Lung (tissue), 12 donors: ENCODE measurements around the gene CNGA3. TPM values are rescaled to one million over a fixed set of nuclear protein-coding genes. Genes with fewer than 3 reads are reported as not detected.

Experiments used
- ATAC-seq: fragments of 200-7000 bp; cut with Tn5 transposase; one replicate; pipeline ENCODE4 v1.9.1; 2020; ENCODE audit warnings: moderate number of reproducible peaks; ENCODE audit not compliant: insufficient read depth, low FRiP score
- DNase-seq, 3 donors: peaks; one replicate each; pipeline ENCODE4 v3.0.0-alpha.2; 2013 to 2017
- H3K27ac ChIP-seq, 2 donors: one replicate each; pipeline ENCODE4 v1.5.1; 2013; ENCODE audit warnings: mild to moderate bottlenecking in 2 of 2, moderate library complexity in 2 of 2, control low read depth in 1 of 2, inconsistent platforms in 1 of 2, low read depth in 1 of 2, low read length in 1 of 2
- H3K27me3 ChIP-seq, 3 donors: one replicate each; pipeline ENCODE4 v1.5.1; 2013; ENCODE audit warnings: low read length in 2 of 3; ENCODE audit not compliant: control insufficient read depth in 3 of 3, insufficient read depth in 3 of 3
- H3K36me3 ChIP-seq, 4 donors: one replicate each; pipeline ENCODE4 v1.5.1; 2013; ENCODE audit warnings: low read length in 4 of 4, mild to moderate bottlenecking in 1 of 4, moderate library complexity in 1 of 4; ENCODE audit not compliant: control insufficient read depth in 4 of 4, insufficient read depth in 4 of 4
- H3K4me1 ChIP-seq, 5 donors: one replicate each; pipeline ENCODE4 v1.5.1; 2013; ENCODE audit warnings: low read length in 5 of 5, mild to moderate bottlenecking in 2 of 5, moderate library complexity in 1 of 5; ENCODE audit not compliant: control insufficient read depth in 5 of 5, insufficient read depth in 5 of 5
- H3K4me3 ChIP-seq: one replicate; pipeline ENCODE4 v1.5.1; 2013; ENCODE audit warnings: mild to moderate bottlenecking, control low read depth, moderate library complexity
- H3K9ac ChIP-seq, 2 donors: one replicate each; pipeline ENCODE4 v1.5.1; 2013; ENCODE audit warnings: low read length in 2 of 2, control low read depth in 1 of 2; ENCODE audit not compliant: insufficient read depth in 1 of 2
- H3K9me3 ChIP-seq, 4 donors: one replicate each; pipeline ENCODE4 v1.5.1; 2013; ENCODE audit warnings: low read length in 3 of 4, mild to moderate bottlenecking in 1 of 4, moderate library complexity in 1 of 4; ENCODE audit not compliant: control insufficient read depth in 4 of 4, insufficient read depth in 3 of 4
- WGBS, 2 donors: extraction: QIAGEN DNeasy Blood & Tissue Kit; methylation state at CpG; one replicate each; pipeline ENCODE4 v1.1.7; 2013; 5-methylcytosine and 5-hydroxymethylcytosine counted together
- polyA plus RNA-seq, 2 donors: library from polyadenylated mRNA; stranded (reverse); fragments of 200-250 nt; gene quantifications; one replicate each; pipeline ENCODE4 v1.2.1, GENCODE V29; 2013
- total RNA-seq, 2 donors: library from RNA; depleted of rRNA in 1 of 2; stranded (reverse); fragments of >200 nt in 1 of 2; gene quantifications; one replicate each; pipeline ENCODE4 v1.2.1, GENCODE V29; 2014 to 2021
- TF ChIP-seq, protein P1 (sequence below): IDR thresholded peaks from 2 replicates; pipeline ENCODE4 v1.5.1; 2012; ENCODE audit warnings: mild to moderate bottlenecking; ENCODE audit errors: control extremely low read depth, extremely low read depth
- donor health status: control.
- donor health status: control.
- donor health status: Bipolar disorder and iron deficiency.
- donor health status: healthy.
- donor health status: DM: yes; HTN: yes; CAD: no.

Gene CNGA3
- total and polyA plus RNA-seq, 4 donors: 0.06 to 0.40 (median 0.18) TPM

DNA sequence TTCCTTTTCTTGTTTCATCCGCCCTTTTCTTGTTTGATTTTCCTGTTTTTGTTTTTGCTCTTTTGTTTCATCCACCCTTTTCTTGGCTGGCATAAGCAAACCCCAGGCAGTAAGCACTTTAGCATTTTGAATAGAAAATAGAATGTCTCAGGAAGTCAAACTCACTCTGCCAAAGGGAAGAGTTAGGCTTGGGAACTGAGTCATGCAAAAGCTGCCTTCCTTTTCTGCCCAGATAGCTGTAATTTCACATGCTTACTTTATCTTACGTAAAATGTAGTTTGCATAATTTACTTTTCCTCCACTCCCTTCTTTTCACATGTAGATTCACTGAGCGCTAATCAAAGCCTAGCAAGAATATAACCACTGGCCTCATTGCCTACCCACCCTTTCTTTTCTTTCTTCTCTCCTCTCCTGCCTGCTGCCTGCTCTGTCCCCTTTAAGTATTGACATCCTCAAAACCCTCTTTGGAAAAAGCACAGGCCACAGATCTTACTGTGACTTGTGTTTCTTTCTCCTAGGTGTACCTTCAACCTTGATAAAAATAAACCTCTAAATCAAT lies 48.4 kb downstream of the CNGA3 start:
- H3K27ac ChIP-seq: no peak overlapping the region
- H3K36me3 ChIP-seq: no peaks in the 10 kb centered on the region
- no peaks in the 10 kb centered on the region for H3K4me1 ChIP-seq
- H3K9me3 ChIP-seq: no peaks in the 10 kb centered on the region
- WGBS, 2 donors: 75 to 85% methylated on average over 3 of the region's 3 CpGs
- TF ChIP-seq, protein P1, sequence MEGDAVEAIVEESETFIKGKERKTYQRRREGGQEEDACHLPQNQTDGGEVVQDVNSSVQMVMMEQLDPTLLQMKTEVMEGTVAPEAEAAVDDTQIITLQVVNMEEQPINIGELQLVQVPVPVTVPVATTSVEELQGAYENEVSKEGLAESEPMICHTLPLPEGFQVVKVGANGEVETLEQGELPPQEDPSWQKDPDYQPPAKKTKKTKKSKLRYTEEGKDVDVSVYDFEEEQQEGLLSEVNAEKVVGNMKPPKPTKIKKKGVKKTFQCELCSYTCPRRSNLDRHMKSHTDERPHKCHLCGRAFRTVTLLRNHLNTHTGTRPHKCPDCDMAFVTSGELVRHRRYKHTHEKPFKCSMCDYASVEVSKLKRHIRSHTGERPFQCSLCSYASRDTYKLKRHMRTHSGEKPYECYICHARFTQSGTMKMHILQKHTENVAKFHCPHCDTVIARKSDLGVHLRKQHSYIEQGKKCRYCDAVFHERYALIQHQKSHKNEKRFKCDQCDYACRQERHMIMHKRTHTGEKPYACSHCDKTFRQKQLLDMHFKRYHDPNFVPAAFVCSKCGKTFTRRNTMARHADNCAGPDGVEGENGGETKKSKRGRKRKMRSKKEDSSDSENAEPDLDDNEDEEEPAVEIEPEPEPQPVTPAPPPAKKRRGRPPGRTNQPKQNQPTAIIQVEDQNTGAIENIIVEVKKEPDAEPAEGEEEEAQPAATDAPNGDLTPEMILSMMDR: no peak
- no peak overlapping the region for H3K9ac ChIP-seq
- ATAC-seq (no peak), DNase-seq (no peak)
- no peak overlapping the region for H3K4me3 ChIP-seq
- peaks cover 0 to under 1% (median 0%) of the 10 kb centered on the region in 3 donors for H3K27me3 ChIP-seq

DNA sequence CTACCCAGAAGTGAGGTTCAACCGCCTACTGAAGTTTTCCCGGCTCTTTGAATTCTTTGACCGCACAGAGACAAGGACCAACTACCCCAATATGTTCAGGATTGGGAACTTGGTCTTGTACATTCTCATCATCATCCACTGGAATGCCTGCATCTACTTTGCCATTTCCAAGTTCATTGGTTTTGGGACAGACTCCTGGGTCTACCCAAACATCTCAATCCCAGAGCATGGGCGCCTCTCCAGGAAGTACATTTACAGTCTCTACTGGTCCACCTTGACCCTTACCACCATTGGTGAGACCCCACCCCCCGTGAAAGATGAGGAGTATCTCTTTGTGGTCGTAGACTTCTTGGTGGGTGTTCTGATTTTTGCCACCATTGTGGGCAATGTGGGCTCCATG lies 49.7 kb downstream of the CNGA3 start:
- Histone ChIP-seq H3K4me1 (no peaks in the 10 kb centered on the region), H3K27ac (no peak overlapping the region), H3K9me3 (no peaks in the 10 kb centered on the region), H3K27me3 (peaks cover 0 to 3% (median 0%) of the 10 kb centered on the region in 3 donors), H3K9ac (no peak overlapping the region), H3K36me3 (no peaks in the 10 kb centered on the region), H3K4me3 (no peak overlapping the region)
- DNase-seq: no peak
- 93 to 97% methylated on average over 6 of the region's 6 CpGs for WGBS, 2 donors
- no peak for ATAC-seq
- TF ChIP-seq, protein P1: no peak

DNA sequence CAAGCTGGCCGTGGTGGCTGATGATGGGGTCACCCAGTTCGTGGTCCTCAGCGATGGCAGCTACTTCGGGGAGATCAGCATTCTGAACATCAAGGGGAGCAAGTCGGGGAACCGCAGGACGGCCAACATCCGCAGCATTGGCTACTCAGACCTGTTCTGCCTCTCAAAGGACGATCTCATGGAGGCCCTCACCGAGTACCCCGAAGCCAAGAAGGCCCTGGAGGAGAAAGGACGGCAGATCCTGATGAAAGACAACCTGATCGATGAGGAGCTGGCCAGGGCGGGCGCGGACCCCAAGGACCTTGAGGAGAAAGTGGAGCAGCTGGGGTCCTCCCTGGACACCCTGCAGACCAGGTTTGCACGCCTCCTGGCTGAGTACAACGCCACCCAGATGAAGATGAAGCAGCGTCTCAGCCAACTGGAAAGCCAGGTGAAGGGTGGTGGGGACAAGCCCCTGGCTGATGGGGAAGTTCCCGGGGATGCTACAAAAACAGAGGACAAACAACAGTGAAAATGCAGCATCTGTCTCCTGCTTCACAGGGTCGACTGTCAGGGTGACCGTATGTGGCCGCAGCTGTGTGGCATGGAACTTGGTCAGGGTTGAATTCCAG lies 50.6 kb downstream of the CNGA3 start:
- Histone ChIP-seq H3K4me3 (no peak overlapping the region), H3K27me3 (peaks cover 0 to 3% (median 0%) of the 10 kb centered on the region in 3 donors), H3K4me1 (no peaks in the 10 kb centered on the region), H3K27ac (no peak overlapping the region), H3K9me3 (no peaks in the 10 kb centered on the region), H3K36me3 (no peaks in the 10 kb centered on the region), H3K9ac (no peak overlapping the region)
- no peak for DNase-seq
- TF ChIP-seq, protein P1: no peak
- ATAC-seq: no peak
- WGBS, 2 donors: 93 to 94% methylated on average over 23 of the region's 23 CpGs
